Liver (tissue), 9 donors: Measurements from ENCODE around the gene SLC1A2. TPM values are rescaled to one million over a fixed set of nuclear protein-coding genes. Genes with fewer than 3 reads are reported as not detected.

Source experiments
- DNase-seq: peaks from one replicate; pipeline ENCODE4 v3.0.0-alpha.2; 2017; ENCODE audit warnings: low spot score
- H3K27ac ChIP-seq, 2 donors: one replicate each; pipeline ENCODE4 v1.7.0; 2013; ENCODE audit warnings: inconsistent platforms in 2 of 2, low read length in 2 of 2, control low read depth in 1 of 2, low read depth in 1 of 2, mild to moderate bottlenecking in 1 of 2
- H3K27me3 ChIP-seq, 4 donors: one replicate each; pipeline versions ENCODE4 v1.6.1 to v1.7.0; 2013; ENCODE audit warnings: low read length in 3 of 4, inconsistent platforms in 1 of 4, mild to moderate bottlenecking in 1 of 4, moderate library complexity in 1 of 4; ENCODE audit not compliant: control insufficient read depth in 4 of 4, insufficient read depth in 4 of 4
- H3K36me3 ChIP-seq, 4 donors: one replicate each; pipeline versions ENCODE4 v1.6.1 to v1.7.0; 2013; ENCODE audit warnings: low read length in 3 of 4, mild to moderate bottlenecking in 3 of 4, low read depth in 1 of 4, moderate library complexity in 1 of 4; ENCODE audit not compliant: control insufficient read depth in 4 of 4, insufficient read depth in 3 of 4
- H3K4me1 ChIP-seq, 4 donors: one replicate each; pipeline versions ENCODE4 v1.6.1 to v1.7.0; 2013; ENCODE audit warnings: low read length in 3 of 4, mild to moderate bottlenecking in 3 of 4, moderate library complexity in 1 of 4; ENCODE audit not compliant: control insufficient read depth in 4 of 4, insufficient read depth in 4 of 4
- H3K4me3 ChIP-seq, 3 donors: one replicate each; pipeline versions ENCODE4 v1.6.1 to v1.7.0; 2013; ENCODE audit warnings: low read length in 3 of 3, control low read depth in 1 of 3, low read depth in 1 of 3, mild to moderate bottlenecking in 1 of 3
- H3K9ac ChIP-seq, 2 donors: one replicate each; pipeline ENCODE4 v1.7.0; 2013; ENCODE audit warnings: low read length in 2 of 2, mild to moderate bottlenecking in 2 of 2, moderate library complexity in 2 of 2, control low read depth in 1 of 2, low read depth in 1 of 2
- H3K9me3 ChIP-seq, 4 donors: one replicate each; pipeline versions ENCODE4 v1.6.1 to v1.7.0; 2013; ENCODE audit warnings: low read length in 3 of 4; ENCODE audit not compliant: control insufficient read depth in 4 of 4
- EGR1 ChIP-seq, 2 donors: IDR thresholded peaks; 2 replicates each; pipeline ENCODE4 v1.6.1; 2016 to 2018; ENCODE audit warnings: antibody characterized with exemption in 2 of 2, low read depth in 2 of 2
- FOXA1 ChIP-seq: IDR thresholded peaks from 2 replicates; pipeline ENCODE4 v1.6.1; 2016; ENCODE audit warnings: antibody characterized with exemption
- HNF4A ChIP-seq, 2 donors: conservative IDR thresholded peaks; 2 replicates each; pipeline ENCODE4 v1.6.1; 2016; ENCODE audit warnings: antibody characterized with exemption in 2 of 2, mild to moderate bottlenecking in 2 of 2
- HNF4G ChIP-seq: IDR thresholded peaks from 2 replicates; pipeline ENCODE4 v1.6.1; 2016; ENCODE audit warnings: antibody characterized with exemption
- JUND ChIP-seq, 2 donors: IDR thresholded peaks; 2 replicates each; pipeline ENCODE4 v1.6.1; 2016; ENCODE audit warnings: antibody characterized with exemption in 2 of 2
- NR2F2 ChIP-seq: IDR thresholded peaks from 2 replicates; pipeline ENCODE4 v1.6.1; 2016; ENCODE audit warnings: antibody characterized with exemption
- RAD21 ChIP-seq, 2 donors: IDR thresholded peaks; 2 replicates each; pipeline ENCODE4 v1.6.1; 2016; ENCODE audit warnings: antibody characterized with exemption in 2 of 2, mild to moderate bottlenecking in 2 of 2
- SP1 ChIP-seq: IDR thresholded peaks from 2 replicates; pipeline ENCODE4 v1.6.1; 2018; ENCODE audit warnings: antibody characterized with exemption, mild to moderate bottlenecking
- TAF1 ChIP-seq: conservative IDR thresholded peaks from 2 replicates; pipeline ENCODE4 v1.6.1; 2016; ENCODE audit warnings: antibody characterized with exemption, mild to moderate bottlenecking
- WGBS: extraction: QIAGEN DNeasy Blood & Tissue Kit; methylation state at CpG from one replicate; pipeline ENCODE4 v1.1.7; 2013; 5-methylcytosine and 5-hydroxymethylcytosine counted together
- polyA plus RNA-seq, 2 donors: library from polyadenylated mRNA; stranded (reverse) in 1 of 2; unstranded in 1 of 2; fragments of 200-250 nt in 1 of 2; fragments of >200 nt in 1 of 2; fragmentation: Nextera tagmentation in 1 of 2; extraction: Ambion mirVana in 1 of 2; gene quantifications; one replicate each; pipeline versions ENCODE4 v1.2.1 to v1.2.3, GENCODE V29; 2013 to 2015
- total RNA-seq, 2 donors: library from RNA; depleted of rRNA; stranded (reverse); fragments of >200 nt; gene quantifications; one replicate each; pipeline ENCODE4 v1.2.3, GENCODE V29; 2014
- TF ChIP-seq, protein P1 (sequence below): IDR thresholded peaks from 2 replicates; pipeline ENCODE4 v1.6.1; 2016; ENCODE audit warnings: antibody characterized with exemption, mild to moderate bottlenecking
- TF ChIP-seq, protein P2 (sequence below): IDR thresholded peaks from 2 replicates; pipeline ENCODE4 v1.6.1; 2016; ENCODE audit warnings: antibody characterized with exemption
- TF ChIP-seq, protein P3 (sequence below): IDR thresholded peaks from 2 replicates; pipeline ENCODE4 v1.6.1; 2016; ENCODE audit warnings: antibody characterized with exemption
- TF ChIP-seq, protein P4 (sequence below): IDR thresholded peaks from 2 replicates; pipeline ENCODE4 v1.6.1; 2016; ENCODE audit warnings: antibody characterized with exemption
- TF ChIP-seq, protein P5 (sequence below): fragments of 150-350 bp; IDR thresholded peaks from 2 replicates; pipeline ENCODE4 v1.5.1; 2017; ENCODE audit warnings: improper control_type of control experiment, low read depth, low read length; ENCODE audit not compliant: missing input control
- donor health status: healthy.
- donor health status: healthy.
- donor health status: healthy.
- donor health status: healthy.
- donor health status: healthy.

The SLC1A2 gene
- total and polyA plus RNA-seq, 4 donors, result 6.4 to 19.5 (median 13.5) TPM

DNA sequence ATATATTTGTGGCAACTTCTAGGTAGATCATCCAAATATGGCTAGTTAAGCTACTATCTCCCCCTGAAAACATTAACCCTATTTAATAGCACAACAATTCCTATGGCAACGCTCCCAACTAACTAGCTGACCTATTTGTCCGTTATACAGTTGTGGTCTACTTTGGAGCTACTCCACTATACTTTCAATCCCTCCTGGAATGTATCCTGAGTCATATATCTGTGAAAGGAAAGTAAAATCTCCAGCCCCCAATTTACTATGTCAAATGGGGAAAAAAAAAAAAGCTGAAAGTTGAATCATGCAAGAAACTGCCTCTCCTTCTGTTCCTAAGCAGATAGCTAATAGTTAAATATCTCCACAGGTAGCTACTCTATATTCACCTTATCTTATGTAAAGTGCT, 151.9 kb downstream of the SLC1A2 start:
- Histone ChIP-seq H3K27ac (no peak overlapping the region), H3K27me3 (no peaks in the 10 kb centered on the region), H3K4me3 (no peak overlapping the region), H3K4me1 (peaks cover 0 to 1% (median 0%) of the 10 kb centered on the region in 4 donors), H3K9me3 (no peaks in the 10 kb centered on the region), H3K36me3 (peaks cover 0 to 5% (median 1%) of the 10 kb centered on the region in 4 donors), H3K9ac (no peak overlapping the region)
- TF ChIP-seq EGR1 (IDR thresholded peaks at IDR 0.05; ENCODE audit: low read depth in 2 of 2) (no peak), JUND (IDR thresholded peaks at IDR 0.05) (no peak), TAF1 (no peak), FOXA1 (no peak), RAD21 (IDR thresholded peaks at IDR 0.05) (no peak), HNF4G (no peak), SP1 (no peak), HNF4A (conservative IDR thresholded peaks at IDR 0.05) (no peak), NR2F2 (no peak)
- TF ChIP-seq, protein P1, sequence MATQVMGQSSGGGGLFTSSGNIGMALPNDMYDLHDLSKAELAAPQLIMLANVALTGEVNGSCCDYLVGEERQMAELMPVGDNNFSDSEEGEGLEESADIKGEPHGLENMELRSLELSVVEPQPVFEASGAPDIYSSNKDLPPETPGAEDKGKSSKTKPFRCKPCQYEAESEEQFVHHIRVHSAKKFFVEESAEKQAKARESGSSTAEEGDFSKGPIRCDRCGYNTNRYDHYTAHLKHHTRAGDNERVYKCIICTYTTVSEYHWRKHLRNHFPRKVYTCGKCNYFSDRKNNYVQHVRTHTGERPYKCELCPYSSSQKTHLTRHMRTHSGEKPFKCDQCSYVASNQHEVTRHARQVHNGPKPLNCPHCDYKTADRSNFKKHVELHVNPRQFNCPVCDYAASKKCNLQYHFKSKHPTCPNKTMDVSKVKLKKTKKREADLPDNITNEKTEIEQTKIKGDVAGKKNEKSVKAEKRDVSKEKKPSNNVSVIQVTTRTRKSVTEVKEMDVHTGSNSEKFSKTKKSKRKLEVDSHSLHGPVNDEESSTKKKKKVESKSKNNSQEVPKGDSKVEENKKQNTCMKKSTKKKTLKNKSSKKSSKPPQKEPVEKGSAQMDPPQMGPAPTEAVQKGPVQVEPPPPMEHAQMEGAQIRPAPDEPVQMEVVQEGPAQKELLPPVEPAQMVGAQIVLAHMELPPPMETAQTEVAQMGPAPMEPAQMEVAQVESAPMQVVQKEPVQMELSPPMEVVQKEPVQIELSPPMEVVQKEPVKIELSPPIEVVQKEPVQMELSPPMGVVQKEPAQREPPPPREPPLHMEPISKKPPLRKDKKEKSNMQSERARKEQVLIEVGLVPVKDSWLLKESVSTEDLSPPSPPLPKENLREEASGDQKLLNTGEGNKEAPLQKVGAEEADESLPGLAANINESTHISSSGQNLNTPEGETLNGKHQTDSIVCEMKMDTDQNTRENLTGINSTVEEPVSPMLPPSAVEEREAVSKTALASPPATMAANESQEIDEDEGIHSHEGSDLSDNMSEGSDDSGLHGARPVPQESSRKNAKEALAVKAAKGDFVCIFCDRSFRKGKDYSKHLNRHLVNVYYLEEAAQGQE, result no peak
- TF ChIP-seq, protein P2, sequence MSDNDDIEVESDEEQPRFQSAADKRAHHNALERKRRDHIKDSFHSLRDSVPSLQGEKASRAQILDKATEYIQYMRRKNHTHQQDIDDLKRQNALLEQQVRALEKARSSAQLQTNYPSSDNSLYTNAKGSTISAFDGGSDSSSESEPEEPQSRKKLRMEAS, result no peak
- TF ChIP-seq, protein P3, sequence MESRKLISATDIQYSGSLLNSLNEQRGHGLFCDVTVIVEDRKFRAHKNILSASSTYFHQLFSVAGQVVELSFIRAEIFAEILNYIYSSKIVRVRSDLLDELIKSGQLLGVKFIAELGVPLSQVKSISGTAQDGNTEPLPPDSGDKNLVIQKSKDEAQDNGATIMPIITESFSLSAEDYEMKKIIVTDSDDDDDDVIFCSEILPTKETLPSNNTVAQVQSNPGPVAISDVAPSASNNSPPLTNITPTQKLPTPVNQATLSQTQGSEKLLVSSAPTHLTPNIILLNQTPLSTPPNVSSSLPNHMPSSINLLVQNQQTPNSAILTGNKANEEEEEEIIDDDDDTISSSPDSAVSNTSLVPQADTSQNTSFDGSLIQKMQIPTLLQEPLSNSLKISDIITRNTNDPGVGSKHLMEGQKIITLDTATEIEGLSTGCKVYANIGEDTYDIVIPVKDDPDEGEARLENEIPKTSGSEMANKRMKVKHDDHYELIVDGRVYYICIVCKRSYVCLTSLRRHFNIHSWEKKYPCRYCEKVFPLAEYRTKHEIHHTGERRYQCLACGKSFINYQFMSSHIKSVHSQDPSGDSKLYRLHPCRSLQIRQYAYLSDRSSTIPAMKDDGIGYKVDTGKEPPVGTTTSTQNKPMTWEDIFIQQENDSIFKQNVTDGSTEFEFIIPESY, result no peak
- TF ChIP-seq, protein P4, sequence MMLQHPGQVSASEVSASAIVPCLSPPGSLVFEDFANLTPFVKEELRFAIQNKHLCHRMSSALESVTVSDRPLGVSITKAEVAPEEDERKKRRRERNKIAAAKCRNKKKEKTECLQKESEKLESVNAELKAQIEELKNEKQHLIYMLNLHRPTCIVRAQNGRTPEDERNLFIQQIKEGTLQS, result no peak
- WGBS, result 90% methylated on average over 2 of the region's 2 CpGs
- DNase-seq, result no peak

DNA sequence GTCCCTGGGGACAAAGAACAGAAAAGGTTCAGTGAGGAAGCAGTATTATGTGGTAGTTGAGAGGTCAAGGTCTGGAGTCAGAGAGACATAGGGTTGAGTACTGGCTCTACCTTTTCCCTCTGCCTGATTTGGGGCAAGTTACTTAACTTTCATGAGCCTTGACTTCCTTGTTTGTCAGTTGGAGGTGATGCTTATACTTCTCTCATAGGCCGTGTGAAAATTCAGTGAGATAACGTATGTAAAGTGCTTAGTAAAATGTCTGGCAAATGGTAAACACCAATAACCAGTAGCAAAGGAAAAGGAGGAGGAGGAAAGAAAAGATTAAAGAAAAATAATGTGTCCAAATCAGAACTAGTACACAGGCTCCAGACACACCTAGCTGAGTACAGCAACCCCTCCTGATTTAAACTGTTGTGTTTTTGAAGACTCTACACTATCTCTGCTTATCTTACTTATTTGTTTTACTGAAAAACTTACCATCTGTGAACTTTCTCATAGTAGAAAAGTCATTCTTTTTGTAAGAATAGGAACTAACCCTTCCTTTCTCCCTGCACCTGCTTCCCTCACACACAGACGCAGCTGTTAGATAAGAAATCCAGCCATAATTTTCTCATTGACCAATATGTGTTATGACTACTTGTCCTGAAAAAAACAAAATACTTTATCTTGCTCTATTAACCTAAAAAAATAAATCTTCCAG, 153.5 kb downstream of the SLC1A2 start:
- DNase-seq, result no peak
- 88% methylated on average over 3 of the region's 3 CpGs for WGBS
- Histone ChIP-seq H3K9ac (no peak overlapping the region), H3K36me3 (peaks cover 0 to 5% (median 1%) of the 10 kb centered on the region in 4 donors), H3K4me3 (no peak overlapping the region), H3K27ac (no peak overlapping the region), H3K4me1 (peaks cover 0 to 1% (median 0%) of the 10 kb centered on the region in 4 donors), H3K27me3 (no peaks in the 10 kb centered on the region), H3K9me3 (no peaks in the 10 kb centered on the region)
- TF ChIP-seq, protein P1, result no peak
- TF ChIP-seq, protein P5, sequence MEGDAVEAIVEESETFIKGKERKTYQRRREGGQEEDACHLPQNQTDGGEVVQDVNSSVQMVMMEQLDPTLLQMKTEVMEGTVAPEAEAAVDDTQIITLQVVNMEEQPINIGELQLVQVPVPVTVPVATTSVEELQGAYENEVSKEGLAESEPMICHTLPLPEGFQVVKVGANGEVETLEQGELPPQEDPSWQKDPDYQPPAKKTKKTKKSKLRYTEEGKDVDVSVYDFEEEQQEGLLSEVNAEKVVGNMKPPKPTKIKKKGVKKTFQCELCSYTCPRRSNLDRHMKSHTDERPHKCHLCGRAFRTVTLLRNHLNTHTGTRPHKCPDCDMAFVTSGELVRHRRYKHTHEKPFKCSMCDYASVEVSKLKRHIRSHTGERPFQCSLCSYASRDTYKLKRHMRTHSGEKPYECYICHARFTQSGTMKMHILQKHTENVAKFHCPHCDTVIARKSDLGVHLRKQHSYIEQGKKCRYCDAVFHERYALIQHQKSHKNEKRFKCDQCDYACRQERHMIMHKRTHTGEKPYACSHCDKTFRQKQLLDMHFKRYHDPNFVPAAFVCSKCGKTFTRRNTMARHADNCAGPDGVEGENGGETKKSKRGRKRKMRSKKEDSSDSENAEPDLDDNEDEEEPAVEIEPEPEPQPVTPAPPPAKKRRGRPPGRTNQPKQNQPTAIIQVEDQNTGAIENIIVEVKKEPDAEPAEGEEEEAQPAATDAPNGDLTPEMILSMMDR, result no peak
- TF ChIP-seq, protein P2, result no peak
